Measurements from ENCODE around the gene SLC30A2. TPM values are rescaled to one million over a fixed set of nuclear protein-coding genes. Genes with fewer than 3 reads are reported as not detected.

The SLC30A2 gene
- total RNA-seq, 2 donors from 2014 or later = 44.5 to 64.6 TPM

DNA sequence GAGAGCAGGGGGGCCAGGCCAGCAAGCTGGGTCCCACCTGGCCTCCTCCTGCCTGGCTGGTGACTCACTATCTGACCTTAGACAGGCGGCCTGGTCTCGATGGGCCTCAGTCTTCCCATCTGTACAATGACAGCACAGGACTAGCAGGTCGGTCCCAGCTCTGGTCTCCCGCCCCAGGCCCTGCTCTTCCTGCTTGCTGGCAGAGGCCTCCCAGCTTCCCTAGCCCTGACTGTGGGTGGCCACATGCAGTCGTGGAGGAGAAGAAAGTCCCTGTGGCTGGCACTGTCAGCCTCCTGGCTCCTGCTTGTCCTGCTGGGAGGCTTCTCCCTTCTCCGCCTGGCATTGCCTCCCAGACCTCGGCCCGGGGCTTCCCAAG lies 23.5 kb downstream of the SLC30A2 start:
- no peaks in the 10 kb centered on the region for H3K36me3 ChIP-seq (replicated peaks in 1 of 2; ENCODE audit: insufficient read depth in 1 of 2, low read depth in 2 of 2)
- no peaks in the 10 kb centered on the region for H3K27me3 ChIP-seq
- no peaks in the 10 kb centered on the region for H3K9me3 ChIP-seq
- ATAC-seq (no peak), DNase-seq (no peak)
- no peak overlapping the region for H3K27ac ChIP-seq
- 93 to 100% methylated on average over 1 to 8 of the region's 8 CpGs for WGBS, 2 donors
- peaks cover 6% of the 10 kb centered on the region for H3K4me1 ChIP-seq
- no peak for TF ChIP-seq CTCF (IDR thresholded peaks at IDR 0.05)
- TF ChIP-seq POLR2A (IDR thresholded peaks at IDR 0.05) = no peak
- H3K4me3 ChIP-seq = no peak overlapping the region
- intact Hi-C loops (cut with DNase I) = no loop called here

- Histone ChIP-seq H3K9me3 (no peaks in the 10 kb centered on the region), H3K4me3 (no peak within 1 kb of the TSS), H3K27ac (no peak within 1 kb of the TSS), H3K4me1 (peaks cover 6% of the 10 kb centered on the region), H3K36me3 (replicated peaks in 1 of 2; ENCODE audit: insufficient read depth in 1 of 2, low read depth in 2 of 2) (no peaks in the 10 kb centered on the region), H3K27me3 (no peaks in the 10 kb centered on the region)
- WGBS, 2 donors = 59 to 61% methylated on average over 11 to 15 of the region's 15 CpGs
- TF ChIP-seq CTCF (IDR thresholded peaks at IDR 0.05) = no peak
- TF ChIP-seq POLR2A (IDR thresholded peaks at IDR 0.05) = no peak
- ATAC-seq (peak; percentile 16), DNase-seq (no peak)
- intact Hi-C loops (cut with DNase I) = no loop called here
These were observed 24.1 kb downstream of the SLC30A2 start, which contains the start of gene EXTL1 for GRCh38 chr1:26021647-26022403. TSS of gene EXTL1 (plus strand) at chr1:26021775. CDS start at chr1:26022647, 872 bp downstream.

GRCh38 chr1:26020941-26021646 lies 24.8 kb downstream of the SLC30A2 start:
- Histone ChIP-seq H3K27ac (no peak overlapping the region), H3K27me3 (no peaks in the 10 kb centered on the region), H3K4me1 (peaks cover 6% of the 10 kb centered on the region), H3K4me3 (no peak overlapping the region), H3K9me3 (no peaks in the 10 kb centered on the region), H3K36me3 (replicated peaks in 1 of 2; ENCODE audit: insufficient read depth in 1 of 2, low read depth in 2 of 2) (no peaks in the 10 kb centered on the region)
- DNase-seq (no peak), ATAC-seq (no peak)
- no peak for TF ChIP-seq CTCF (IDR thresholded peaks at IDR 0.05)
- intact Hi-C loops (cut with DNase I) = no loop called here
- WGBS, 2 donors = 66 to 76% methylated on average over 5 to 6 of the region's 6 CpGs

DNA sequence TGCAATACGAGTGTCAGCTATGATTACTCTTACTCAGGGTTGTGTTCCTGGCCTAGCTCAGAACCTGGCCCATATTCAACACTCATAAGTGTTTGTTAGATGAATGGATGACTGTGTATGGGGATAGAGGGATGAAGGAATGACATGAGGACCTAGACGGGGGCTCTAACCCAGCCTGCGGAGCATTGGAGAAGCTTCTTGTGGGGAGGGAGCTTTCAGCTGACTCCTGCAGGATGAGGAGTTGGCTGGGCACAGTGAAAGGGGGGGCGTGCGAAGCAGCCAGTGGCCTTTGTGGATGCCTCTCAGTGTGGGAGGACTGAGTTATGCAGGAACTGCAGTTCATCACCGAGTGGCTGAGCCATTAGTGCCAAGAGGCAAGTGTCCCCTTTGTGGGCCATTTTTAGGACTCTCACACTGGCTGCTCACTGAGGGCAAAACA lies 25.6 kb downstream of the SLC30A2 start:
- intact Hi-C loops (cut with DNase I) = no loop called here
- TF ChIP-seq POLR2A (IDR thresholded peaks at IDR 0.05) (no peak), CTCF (IDR thresholded peaks at IDR 0.05) (no peak)
- 75 to 98% methylated on average over 5 to 6 of the region's 6 CpGs for WGBS, 2 donors
- peaks cover 6% of the 10 kb centered on the region for H3K4me1 ChIP-seq
- H3K36me3 ChIP-seq (replicated peaks in 1 of 2; ENCODE audit: insufficient read depth in 1 of 2, low read depth in 2 of 2) = no peaks in the 10 kb centered on the region
- H3K27me3 ChIP-seq = no peaks in the 10 kb centered on the region
- H3K4me3 ChIP-seq = no peak overlapping the region
- ATAC-seq (no peak), DNase-seq (no peak)
- H3K9me3 ChIP-seq = no peaks in the 10 kb centered on the region
- H3K27ac ChIP-seq = no peak overlapping the region
